SH-SY5Y (cell line): Measurements from ENCODE around the gene PCMTD2.

Experiments used
- GATA2 ChIP-seq: IDR thresholded peaks from 2 replicates; pipeline ENCODE4 v1.6.1; 2011; ENCODE audit warnings: mild to moderate bottlenecking, low read depth, low read length
- GATA3 ChIP-seq: IDR thresholded peaks from 2 replicates; pipeline ENCODE4 v1.6.1; 2011; ENCODE audit warnings: low read depth, mild to moderate bottlenecking, low read length, moderate library complexity

The PCMTD2 gene

GRCh38 chr20:64230461-64231145 is 24.9 kb upstream of the PCMTD2 start:
- no peak for TF ChIP-seq GATA2

- no peak for TF ChIP-seq GATA2
These were observed 23.7 kb upstream of the PCMTD2 start for GRCh38 chr20:64231621-64232550.

- TF ChIP-seq GATA3 (no peak), GATA2 (no peak)
These were observed 22.8 kb upstream of the PCMTD2 start for GRCh38 chr20:64232794-64233193.

DNA sequence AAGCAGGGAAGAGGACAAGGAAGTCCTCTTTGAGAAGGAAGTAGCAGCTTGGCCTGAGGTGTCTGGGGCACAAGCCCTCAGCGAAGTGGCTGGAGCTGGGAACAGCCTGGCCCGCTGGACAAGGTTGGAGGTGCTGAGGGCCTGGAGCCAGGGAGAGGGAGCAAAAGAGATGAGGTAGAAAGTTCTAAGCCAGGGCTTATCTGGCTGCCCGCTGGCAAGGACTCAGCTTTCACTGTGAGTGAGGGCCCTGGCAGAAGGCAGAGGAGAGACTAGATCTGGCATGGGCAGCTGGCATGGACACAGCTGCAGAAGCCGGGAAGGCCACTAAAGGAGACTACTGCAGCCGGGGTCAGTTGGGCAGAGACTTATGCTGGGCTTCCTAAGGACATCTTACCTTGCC is 21.8 kb upstream of the PCMTD2 start:
- TF ChIP-seq GATA3 = no peak
- TF ChIP-seq GATA2 = no peak

DNA sequence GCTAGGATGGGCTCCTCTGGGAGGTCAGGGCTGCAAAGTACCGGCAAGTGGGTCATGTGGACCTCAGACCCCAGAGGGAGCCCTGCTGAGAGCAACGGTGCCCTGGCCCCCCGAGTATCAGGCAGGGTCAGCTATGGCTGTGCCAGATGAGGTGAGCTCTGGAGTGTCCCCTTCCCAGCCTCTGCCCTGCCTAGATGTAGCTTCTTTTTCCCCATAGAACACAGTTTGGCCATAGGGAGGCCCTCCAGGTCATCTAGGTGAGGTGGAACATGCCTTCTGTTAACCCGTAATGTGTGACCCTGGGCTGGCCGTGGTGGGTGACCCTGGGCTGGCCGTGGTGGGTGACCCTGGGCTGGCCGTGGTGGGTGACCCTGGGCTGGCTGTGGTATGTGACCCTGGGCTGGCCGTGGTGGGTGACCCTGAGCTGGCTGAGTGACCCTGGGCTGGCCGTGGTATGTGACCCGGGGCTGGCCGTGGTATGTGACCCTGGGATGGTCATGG is 21.2 kb upstream of the PCMTD2 start:
- TF ChIP-seq GATA2 = no peak
- no peak for TF ChIP-seq GATA3

DNA sequence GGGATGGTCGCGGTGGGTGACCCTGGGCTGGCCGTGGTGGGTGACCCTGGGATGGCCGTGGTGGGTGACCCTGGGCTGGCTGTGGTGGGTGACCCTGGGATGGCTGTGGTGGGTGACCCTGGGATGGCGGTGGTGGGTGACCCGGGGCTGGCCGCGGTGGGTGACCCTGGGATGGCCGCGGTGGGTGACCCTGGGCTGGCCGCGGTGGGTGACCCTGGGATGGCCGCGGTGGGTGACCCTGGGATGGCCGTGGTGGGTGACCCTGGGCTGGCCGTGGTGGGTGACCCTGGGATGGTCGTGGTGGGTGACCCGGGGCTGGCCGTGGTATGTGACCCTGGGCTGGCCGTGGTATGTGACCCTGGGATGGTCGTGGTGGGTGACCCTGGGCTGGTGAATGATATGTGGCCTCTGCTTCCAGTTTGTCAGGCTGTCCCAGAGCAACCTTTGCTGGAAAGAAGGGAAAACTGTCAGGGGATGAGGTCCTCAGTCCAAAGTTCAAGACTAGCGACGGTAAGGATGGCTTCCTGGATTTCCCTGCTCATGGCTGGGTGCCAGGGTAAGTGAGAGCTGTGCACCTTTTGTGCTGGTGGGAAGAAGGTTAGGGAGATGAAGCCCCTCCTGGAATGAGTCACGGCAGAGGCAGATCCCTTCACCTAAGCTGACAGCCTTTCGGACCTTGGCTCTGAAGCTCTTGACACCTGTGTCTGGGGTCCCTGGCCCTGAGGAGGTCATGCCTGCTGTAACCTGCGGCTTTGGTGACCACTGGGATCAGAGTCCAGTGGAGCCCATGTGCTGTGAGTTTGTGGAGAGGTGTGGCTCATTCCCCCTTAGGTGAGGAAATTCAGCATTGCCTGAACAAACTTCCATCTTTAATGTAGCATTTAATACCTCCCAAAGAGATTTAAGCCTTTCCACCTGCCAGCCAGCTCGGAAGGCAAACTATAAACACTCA is 19.1 kb upstream of the PCMTD2 start:
- TF ChIP-seq GATA3 (no peak), GATA2 (no peak)

- no peak for TF ChIP-seq GATA3
These were observed 18.2 kb upstream of the PCMTD2 start for GRCh38 chr20:64237316-64237715.

DNA sequence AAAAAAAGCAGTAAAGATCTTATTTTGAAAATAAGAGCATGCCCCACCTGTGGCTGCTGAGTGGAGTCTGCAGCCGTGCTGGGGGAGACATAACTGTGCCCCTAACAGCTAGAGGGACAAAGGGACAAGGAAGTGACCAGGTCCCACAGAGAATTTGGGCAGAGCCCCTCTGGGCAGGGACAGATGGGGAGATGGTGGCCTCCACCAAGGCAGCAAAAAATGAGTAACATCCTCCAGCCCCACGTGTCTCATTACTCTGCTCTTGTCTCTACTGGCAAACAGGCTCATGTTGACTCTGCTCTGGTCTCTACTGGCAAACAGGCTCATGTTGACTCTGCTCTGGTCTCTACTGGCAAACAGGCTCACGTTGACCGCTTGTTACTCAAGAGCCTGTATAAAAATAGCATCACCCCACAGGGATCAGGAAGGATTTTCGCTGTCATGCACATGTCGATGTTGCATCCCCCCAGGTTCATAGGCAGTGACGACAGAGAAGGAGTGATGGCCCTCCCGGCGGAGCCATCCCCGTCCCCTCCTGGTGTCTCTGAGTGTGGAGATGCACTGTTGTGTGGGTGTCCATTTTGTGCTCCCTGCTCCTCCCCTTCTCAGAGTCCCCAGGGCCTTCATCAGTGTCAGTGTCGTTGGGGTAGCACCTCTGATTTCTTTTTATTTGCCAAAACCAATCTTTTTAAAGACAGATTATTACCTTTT is 17.3 kb upstream of the PCMTD2 start:
- no peak for TF ChIP-seq GATA2
- no peak for TF ChIP-seq GATA3

DNA sequence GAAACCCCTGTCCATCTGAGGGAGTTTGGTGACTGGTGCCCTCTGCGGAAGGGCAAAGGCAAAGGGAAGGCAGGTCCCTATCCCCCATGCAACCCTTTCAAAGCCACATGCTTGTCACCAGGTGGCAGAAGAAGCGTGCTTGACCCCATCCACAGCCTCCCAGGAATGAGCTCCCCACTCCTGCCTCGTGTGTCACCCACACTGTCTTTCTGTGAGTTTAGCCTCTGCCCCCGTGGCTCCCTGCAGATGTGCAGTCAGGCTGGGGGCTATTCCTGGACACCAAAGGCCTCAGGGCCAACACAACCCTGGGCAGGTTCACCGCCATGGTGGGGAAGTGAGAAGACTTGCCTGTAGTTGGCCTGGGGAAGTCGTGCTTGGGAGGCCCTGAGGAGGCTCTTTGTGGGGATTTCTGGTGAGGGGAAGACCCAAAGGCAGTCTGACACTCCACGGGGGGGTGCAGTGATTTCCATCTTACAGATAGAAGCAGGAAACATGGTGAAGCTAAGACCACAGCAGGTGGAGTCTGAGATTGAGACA is 16.6 kb upstream of the PCMTD2 start:
- TF ChIP-seq GATA2 = no peak
- no peak for TF ChIP-seq GATA3

GRCh38 chr20:64239449-64240242 is 15.9 kb upstream of the PCMTD2 start:
- TF ChIP-seq GATA2 (no peak), GATA3 (no peak)

- TF ChIP-seq GATA3 (no peak), GATA2 (no peak)
These were observed 15.1 kb upstream of the PCMTD2 start for GRCh38 chr20:64240243-64241015.

GRCh38 chr20:64241061-64241460 is 14.5 kb upstream of the PCMTD2 start:
- TF ChIP-seq GATA2 (no peak), GATA3 (no peak)
